NCI-H345 (cell line): ENCODE data around the gene CRYBA1.
"Not testable (repeated sequence)": the region's sequence is repeated elsewhere in the genome, so short reads cannot be mapped to it uniquely, and the experiment has no call there.

Source experiments
- DNase-seq: peaks from one replicate; lab custom pipeline; 2025; lab: John Stamatoyannopoulos, UW

Gene CRYBA1

GRCh38 chr17:29246628-29247027 lies at the start of gene CRYBA1:
TSS of gene CRYBA1 (plus strand) at chr17:29246859. CDS start at chr17:29246864, 5 bp downstream.
- no peak for DNase-seq

- no peak for DNase-seq
These were observed 49.0 kb upstream of the CRYBA1 start for GRCh38 chr17:29197516-29198272.

- DNase-seq: not testable (repeated sequence)
These were observed 42.4 kb upstream of the CRYBA1 start for GRCh38 chr17:29204068-29204804.

- no peak for DNase-seq
These were observed 41.6 kb upstream of the CRYBA1 start for GRCh38 chr17:29205047-29205446.

- no peak for DNase-seq
These were observed 38.7 kb upstream of the CRYBA1 start for GRCh38 chr17:29207975-29208374.

GRCh38 chr17:29209073-29209472 lies 37.6 kb upstream of the CRYBA1 start:
- DNase-seq: no peak

GRCh38 chr17:29210879-29211278 lies 35.8 kb upstream of the CRYBA1 start:
- DNase-seq: no peak

GRCh38 chr17:29212094-29212631 lies 34.5 kb upstream of the CRYBA1 start:
- DNase-seq: no peak

GRCh38 chr17:29212681-29213121 lies 34.0 kb upstream of the CRYBA1 start:
- no peak for DNase-seq

GRCh38 chr17:29214215-29215146 lies 32.2 kb upstream of the CRYBA1 start:
- no peak for DNase-seq

GRCh38 chr17:29215174-29215573 lies 31.5 kb upstream of the CRYBA1 start:
- no peak for DNase-seq

- no peak for DNase-seq
These were observed 30.9 kb upstream of the CRYBA1 start for GRCh38 chr17:29215717-29216116.

- no peak for DNase-seq
These were observed 30.5 kb upstream of the CRYBA1 start for GRCh38 chr17:29216181-29216580.

- no peak for DNase-seq
These were observed 29.8 kb upstream of the CRYBA1 start for GRCh38 chr17:29216856-29217255.

- DNase-seq: peak; percentile 74
These were observed 27.1 kb upstream of the CRYBA1 start for GRCh38 chr17:29219378-29220047.

GRCh38 chr17:29221338-29221737 lies 25.3 kb upstream of the CRYBA1 start:
- not testable (repeated sequence) for DNase-seq

- DNase-seq: no peak
These were observed 21.3 kb upstream of the CRYBA1 start for GRCh38 chr17:29225396-29225795.

- DNase-seq: no peak
These were observed 13.4 kb upstream of the CRYBA1 start for GRCh38 chr17:29233301-29233700.

- DNase-seq: not testable (repeated sequence)
These were observed 11.7 kb upstream of the CRYBA1 start for GRCh38 chr17:29234972-29235371.

GRCh38 chr17:29235904-29236303 lies 10.8 kb upstream of the CRYBA1 start:
- no peak for DNase-seq

GRCh38 chr17:29237476-29238132 lies 9.1 kb upstream of the CRYBA1 start:
- DNase-seq: no peak
